ENCODE data around the gene PKDREJ. TPM values are rescaled to one million over a fixed set of nuclear protein-coding genes. Genes with fewer than 3 reads are reported as not detected.

Gene PKDREJ
- total and polyA plus RNA-seq, 4 donors: 0.02 to 0.06 (median 0.03) TPM

DNA sequence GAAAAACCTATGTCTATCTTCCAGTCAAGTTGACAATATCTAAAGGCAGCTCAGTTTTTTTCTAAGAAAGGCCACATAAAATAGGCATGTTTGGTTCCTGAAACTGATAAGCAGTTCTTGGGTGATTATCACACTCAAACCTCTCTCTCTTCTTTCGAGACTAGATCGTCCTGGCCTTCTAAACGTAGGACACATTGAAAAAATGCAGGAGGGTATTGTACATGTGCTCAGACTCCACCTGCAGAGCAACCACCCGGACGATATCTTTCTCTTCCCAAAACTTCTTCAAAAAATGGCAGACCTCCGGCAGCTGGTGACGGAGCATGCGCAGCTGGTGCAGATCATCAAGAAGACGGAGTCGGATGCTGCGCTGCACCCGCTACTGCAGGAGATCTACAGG lies 28.2 kb downstream of the PKDREJ start:
- DNase-seq (no peak), ATAC-seq (ENCODE audit: insufficient read depth, low FRiP score) (no peak)
- no peak overlapping the region for H3K9ac ChIP-seq (ENCODE audit: insufficient read depth in 1 of 2, low read length in 2 of 2)
- no peak overlapping the region for H3K27ac ChIP-seq (ENCODE audit: low read depth in 1 of 2, low read length in 1 of 2)
- H3K27me3 ChIP-seq (ENCODE audit: control insufficient read depth in 3 of 3, insufficient read depth in 3 of 3, low read length in 2 of 3): no peaks in the 10 kb centered on the region
- H3K4me1 ChIP-seq (ENCODE audit: control insufficient read depth in 5 of 5, insufficient read depth in 5 of 5, low read length in 5 of 5): no peaks in the 10 kb centered on the region
- H3K4me3 ChIP-seq: no peak overlapping the region
- no peak for TF ChIP-seq CTCF (IDR thresholded peaks at IDR 0.05; ENCODE audit: control extremely low read depth, extremely low read depth)
- H3K36me3 ChIP-seq (ENCODE audit: control insufficient read depth in 4 of 4, insufficient read depth in 4 of 4, low read length in 4 of 4): peaks cover 0 to 22% (median 13%) of the 10 kb centered on the region in 4 donors
- H3K9me3 ChIP-seq (ENCODE audit: control insufficient read depth in 4 of 4, insufficient read depth in 3 of 4, low read length in 3 of 4): peaks cover 0 to 2% (median 0%) of the 10 kb centered on the region in 4 donors
- 95 to 96% methylated on average over 12 of the region's 12 CpGs for WGBS, 2 donors

- Histone ChIP-seq H3K9ac (ENCODE audit: insufficient read depth in 1 of 2, low read length in 2 of 2) (no peak overlapping the region), H3K4me1 (ENCODE audit: control insufficient read depth in 5 of 5, insufficient read depth in 5 of 5, low read length in 5 of 5) (no peaks in the 10 kb centered on the region), H3K9me3 (ENCODE audit: control insufficient read depth in 4 of 4, insufficient read depth in 3 of 4, low read length in 3 of 4) (peaks cover 0 to 2% (median 0%) of the 10 kb centered on the region in 4 donors), H3K27ac (ENCODE audit: low read depth in 1 of 2, low read length in 1 of 2) (no peak overlapping the region), H3K36me3 (ENCODE audit: control insufficient read depth in 4 of 4, insufficient read depth in 4 of 4, low read length in 4 of 4) (peaks cover 0 to 15% (median 9%) of the 10 kb centered on the region in 4 donors), H3K4me3 (no peak overlapping the region), H3K27me3 (ENCODE audit: control insufficient read depth in 3 of 3, insufficient read depth in 3 of 3, low read length in 2 of 3) (no peaks in the 10 kb centered on the region)
- WGBS, 2 donors: 53 to 67% methylated on average over 9 of the region's 9 CpGs
- TF ChIP-seq CTCF (IDR thresholded peaks at IDR 0.05; ENCODE audit: control extremely low read depth, extremely low read depth): no peak
- DNase-seq: no peak
- ATAC-seq (ENCODE audit: insufficient read depth, low FRiP score): peak; percentile 53
These were observed 29.9 kb downstream of the PKDREJ start for GRCh38 chr22:46233231-46233630.

DNA sequence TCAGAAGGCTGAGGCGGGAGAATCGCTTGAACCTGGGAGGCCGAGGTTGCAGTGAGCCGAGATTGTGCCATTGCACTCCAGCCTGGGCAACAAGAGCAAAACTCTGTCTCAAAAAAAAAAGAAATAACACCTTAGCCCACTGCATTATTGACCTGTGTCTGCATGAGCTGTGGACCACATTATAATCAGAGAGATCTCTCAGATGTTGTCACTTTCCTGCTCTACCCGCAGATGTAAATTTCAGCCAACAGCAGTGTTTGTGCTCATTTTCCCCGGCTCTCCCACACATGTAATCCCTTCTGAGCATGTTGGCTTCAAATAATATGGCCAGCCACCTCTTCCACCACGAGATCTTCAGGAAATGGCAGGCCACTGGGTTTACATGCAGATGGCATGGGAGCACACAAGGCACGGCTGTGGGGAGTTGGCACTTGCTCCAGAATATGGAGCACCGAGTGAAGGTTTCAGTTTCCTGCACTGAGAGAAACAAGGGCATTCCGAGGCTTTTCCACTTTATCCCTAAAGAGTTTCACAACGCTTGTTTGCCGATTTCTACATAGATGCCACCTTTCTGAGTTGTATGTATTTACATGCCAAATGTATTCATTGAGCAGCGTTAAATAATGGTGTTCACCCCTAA lies 32.8 kb downstream of the PKDREJ start:
- DNase-seq (no peak), ATAC-seq (ENCODE audit: insufficient read depth, low FRiP score) (no peak)
- H3K9ac ChIP-seq (ENCODE audit: insufficient read depth in 1 of 2, low read length in 2 of 2): no peak overlapping the region
- no peak overlapping the region for H3K27ac ChIP-seq (ENCODE audit: low read depth in 1 of 2, low read length in 1 of 2)
- 77 to 89% methylated on average over 13 of the region's 13 CpGs for WGBS, 2 donors
- H3K9me3 ChIP-seq (ENCODE audit: control insufficient read depth in 4 of 4, insufficient read depth in 3 of 4, low read length in 3 of 4): peaks cover 0 to 2% (median 0%) of the 10 kb centered on the region in 4 donors
- no peaks in the 10 kb centered on the region for H3K4me1 ChIP-seq (ENCODE audit: control insufficient read depth in 5 of 5, insufficient read depth in 5 of 5, low read length in 5 of 5)
- no peak overlapping the region for H3K4me3 ChIP-seq
- H3K27me3 ChIP-seq (ENCODE audit: control insufficient read depth in 3 of 3, insufficient read depth in 3 of 3, low read length in 2 of 3): no peaks in the 10 kb centered on the region
- no peak for TF ChIP-seq CTCF (IDR thresholded peaks at IDR 0.05; ENCODE audit: control extremely low read depth, extremely low read depth)
- peaks cover 2 to 18% (median 7%) of the 10 kb centered on the region in 4 donors for H3K36me3 ChIP-seq (ENCODE audit: control insufficient read depth in 4 of 4, insufficient read depth in 4 of 4, low read length in 4 of 4)

GRCh38 chr22:46229701-46230100 lies 33.4 kb downstream of the PKDREJ start:
- Histone ChIP-seq H3K36me3 (ENCODE audit: control insufficient read depth in 4 of 4, insufficient read depth in 4 of 4, low read length in 4 of 4) (peaks cover 2 to 18% (median 7%) of the 10 kb centered on the region in 4 donors), H3K4me1 (ENCODE audit: control insufficient read depth in 5 of 5, insufficient read depth in 5 of 5, low read length in 5 of 5) (no peaks in the 10 kb centered on the region), H3K27ac (ENCODE audit: low read depth in 1 of 2, low read length in 1 of 2) (no peak overlapping the region), H3K4me3 (no peak overlapping the region), H3K27me3 (ENCODE audit: control insufficient read depth in 3 of 3, insufficient read depth in 3 of 3, low read length in 2 of 3) (no peaks in the 10 kb centered on the region), H3K9ac (ENCODE audit: insufficient read depth in 1 of 2, low read length in 2 of 2) (no peak overlapping the region), H3K9me3 (ENCODE audit: control insufficient read depth in 4 of 4, insufficient read depth in 3 of 4, low read length in 3 of 4) (peaks cover 0 to 2% (median 0%) of the 10 kb centered on the region in 4 donors)
- TF ChIP-seq CTCF (IDR thresholded peaks at IDR 0.05; ENCODE audit: control extremely low read depth, extremely low read depth): no peak
- DNase-seq (no peak), ATAC-seq (ENCODE audit: insufficient read depth, low FRiP score) (no peak)
- 73 to 88% methylated on average over 8 of the region's 8 CpGs for WGBS, 2 donors

Measured in lung (tissue), 12 donors.